Measurements from ENCODE around the gene PBX3. TPM values are rescaled to one million over a fixed set of nuclear protein-coding genes. Genes with fewer than 3 reads are reported as not detected.

Gene PBX3
- total RNA-seq, 2 experiments from 2014 or later: 40.8 to 54.6 TPM

- POLR2A ChIA-PET: no interaction called here
- no peak overlapping the region for H3K27ac ChIP-seq (ENCODE audit: low read depth, low read length, poor library complexity, severe bottlenecking)
- H2AFZ ChIP-seq (ENCODE audit: low read length): no peak overlapping the region
- H3K4me2 ChIP-seq (ENCODE audit: low read length): no peak overlapping the region
- no peak overlapping the region for H3K4me3 ChIP-seq (ENCODE audit: low read depth, low read length, poor library complexity, severe bottlenecking)
- H3K4me1 ChIP-seq (ENCODE audit: insufficient read depth, low read length, poor library complexity, severe bottlenecking): no peaks in the 10 kb centered on the region
- BruUV-seq (replicated peaks): no TSS peak
- H3K9me3 ChIP-seq (ENCODE audit: low read length): no peaks in the 10 kb centered on the region
- intact Hi-C loops (cut with micrococcal nuclease; ENCODE audit: unreplicated experiment): no loop called here
- no peaks in the 10 kb centered on the region for H4K20me1 ChIP-seq (ENCODE audit: insufficient read depth, low read length)
- DNase-seq (ENCODE audit: low spot score): no peak
- H3K36me3 ChIP-seq (ENCODE audit: insufficient read depth, low read length): no peaks in the 10 kb centered on the region
- CTCF ChIA-PET (ENCODE audit: unreplicated experiment): no interaction called here
- TF ChIP-seq CTCF (conservative IDR thresholded peaks at IDR 0.05; ENCODE audit: low read length) (no peak), EZH2phosphoT487 (IDR thresholded peaks at IDR 0.05; ENCODE audit: borderline replicate concordance, low read depth, low read length) (no peak)
- H3K79me2 ChIP-seq (ENCODE audit: insufficient read depth, low read depth, low read length): no peaks in the 10 kb centered on the region
- no peaks in the 10 kb centered on the region for H3K9me2 ChIP-seq (ENCODE audit: insufficient read depth, low read length)
Observed at GRCh38 chr9:125972012-125972729, 225.0 kb downstream of the PBX3 start.

- no peaks in the 10 kb centered on the region for H3K36me3 ChIP-seq (ENCODE audit: insufficient read depth, low read length)
- CTCF ChIA-PET (ENCODE audit: unreplicated experiment): no interaction called here
- TF ChIP-seq CTCF (conservative IDR thresholded peaks at IDR 0.05; ENCODE audit: low read length): no peak
- TF ChIP-seq EZH2phosphoT487 (IDR thresholded peaks at IDR 0.05; ENCODE audit: borderline replicate concordance, low read depth, low read length): no peak
- POLR2A ChIA-PET: no interaction called here
- BruUV-seq (replicated peaks): no TSS peak
- no peaks in the 10 kb centered on the region for H3K79me2 ChIP-seq (ENCODE audit: insufficient read depth, low read depth, low read length)
- DNase-seq (ENCODE audit: low spot score): no peak
- no peak overlapping the region for H2AFZ ChIP-seq (ENCODE audit: low read length)
- no peak overlapping the region for H3K27ac ChIP-seq (ENCODE audit: low read depth, low read length, poor library complexity, severe bottlenecking)
- no peaks in the 10 kb centered on the region for H3K9me2 ChIP-seq (ENCODE audit: insufficient read depth, low read length)
- H3K4me3 ChIP-seq (ENCODE audit: low read depth, low read length, poor library complexity, severe bottlenecking): no peak overlapping the region
- H4K20me1 ChIP-seq (ENCODE audit: insufficient read depth, low read length): no peaks in the 10 kb centered on the region
- no peaks in the 10 kb centered on the region for H3K4me1 ChIP-seq (ENCODE audit: insufficient read depth, low read length, poor library complexity, severe bottlenecking)
- no peaks in the 10 kb centered on the region for H3K9me3 ChIP-seq (ENCODE audit: low read length)
- H3K4me2 ChIP-seq (ENCODE audit: low read length): no peak overlapping the region
- intact Hi-C loops (cut with micrococcal nuclease; ENCODE audit: unreplicated experiment): no loop called here
Observed at GRCh38 chr9:125973547-125973946, 226.4 kb downstream of the PBX3 start.

- H3K9me2 ChIP-seq (ENCODE audit: insufficient read depth, low read length): no peaks in the 10 kb centered on the region
- DNase-seq (ENCODE audit: low spot score): no peak
- no TSS peak for BruUV-seq (replicated peaks)
- H3K79me2 ChIP-seq (ENCODE audit: insufficient read depth, low read depth, low read length): no peaks in the 10 kb centered on the region
- no peak overlapping the region for H3K4me2 ChIP-seq (ENCODE audit: low read length)
- ChIA-PET CTCF (ENCODE audit: unreplicated experiment) (interaction anchor here (0.6 kb wide), 1 partner anchor 8 kb away, joined by 3 read pairs; no protein-coding TSS in a partner anchor), POLR2A (interaction anchor here (0.6 kb wide), 1 partner anchor 14 kb away, joined by 3 read pairs; no protein-coding TSS in a partner anchor)
- no peak overlapping the region for H2AFZ ChIP-seq (ENCODE audit: low read length)
- intact Hi-C loops (cut with micrococcal nuclease; ENCODE audit: unreplicated experiment): no loop called here
- H3K4me1 ChIP-seq (ENCODE audit: insufficient read depth, low read length, poor library complexity, severe bottlenecking): no peaks in the 10 kb centered on the region
- H4K20me1 ChIP-seq (ENCODE audit: insufficient read depth, low read length): no peaks in the 10 kb centered on the region
- no peaks in the 10 kb centered on the region for H3K9me3 ChIP-seq (ENCODE audit: low read length)
- H3K36me3 ChIP-seq (ENCODE audit: insufficient read depth, low read length): no peaks in the 10 kb centered on the region
- H3K27ac ChIP-seq (ENCODE audit: low read depth, low read length, poor library complexity, severe bottlenecking): no peak overlapping the region
- H3K4me3 ChIP-seq (ENCODE audit: low read depth, low read length, poor library complexity, severe bottlenecking): no peak overlapping the region
- no peak for TF ChIP-seq CTCF (conservative IDR thresholded peaks at IDR 0.05; ENCODE audit: low read length)
Observed at GRCh38 chr9:125974705-125975104, 227.5 kb downstream of the PBX3 start.

All from OCI-LY7 (cell line).